Stimulated activated CD8-positive, alpha-beta memory T cell treated with anti-CD3 and anti-CD28 coated beads, Interleukin-7, amount 100 ng/mL, for 24 hours (primary cell): ENCODE measurements around the gene KCNMA1.

Experiments used
- DNase-seq: peaks from one replicate; pipeline ENCODE4 v3.0.0-alpha.2; 2020; ENCODE audit warnings: low read depth

KCNMA1 gene

GRCh38 chr10:77479586-77479985 is 158.0 kb downstream of the KCNMA1 start:
- no peak for DNase-seq

- no peak for DNase-seq
Measured at GRCh38 chr10:77478962-77479359, 158.6 kb downstream of the KCNMA1 start.

- DNase-seq, result no peak
Measured at GRCh38 chr10:77478247-77478961, 159.2 kb downstream of the KCNMA1 start.

GRCh38 chr10:77475522-77475921 is 162.1 kb downstream of the KCNMA1 start:
- no peak for DNase-seq

GRCh38 chr10:77474939-77475338 is 162.7 kb downstream of the KCNMA1 start:
- DNase-seq, result no peak

GRCh38 chr10:77474386-77474785 is 163.2 kb downstream of the KCNMA1 start:
- DNase-seq, result no peak

- DNase-seq, result no peak
Measured at GRCh38 chr10:77472146-77472545, 165.5 kb downstream of the KCNMA1 start.

GRCh38 chr10:77471069-77471536 is 166.5 kb downstream of the KCNMA1 start:
- no peak for DNase-seq

GRCh38 chr10:77467422-77467963 is 170.1 kb downstream of the KCNMA1 start:
- DNase-seq, result no peak

GRCh38 chr10:77463967-77464745 is 173.5 kb downstream of the KCNMA1 start:
- DNase-seq, result no peak

GRCh38 chr10:77463499-77463898 is 174.1 kb downstream of the KCNMA1 start:
- no peak for DNase-seq

- DNase-seq, result no peak
Measured at GRCh38 chr10:77461636-77462296, 175.8 kb downstream of the KCNMA1 start.

GRCh38 chr10:77459905-77460304 is 177.7 kb downstream of the KCNMA1 start:
- DNase-seq, result no peak

- no peak for DNase-seq
Measured at GRCh38 chr10:77458986-77459590, 178.5 kb downstream of the KCNMA1 start.

GRCh38 chr10:77457721-77458120 is 179.9 kb downstream of the KCNMA1 start:
- no peak for DNase-seq

GRCh38 chr10:77457266-77457665 is 180.3 kb downstream of the KCNMA1 start:
- no peak for DNase-seq

GRCh38 chr10:77456414-77456813 is 181.2 kb downstream of the KCNMA1 start:
- no peak for DNase-seq

GRCh38 chr10:77455561-77455960 is 182.0 kb downstream of the KCNMA1 start:
- no peak for DNase-seq

- DNase-seq, result no peak
Measured at GRCh38 chr10:77452952-77453564, 184.6 kb downstream of the KCNMA1 start.

GRCh38 chr10:77451886-77452285 is 185.7 kb downstream of the KCNMA1 start:
- no peak for DNase-seq

GRCh38 chr10:77448226-77448625 is 189.4 kb downstream of the KCNMA1 start:
- DNase-seq, result no peak

GRCh38 chr10:77446700-77447099 is 190.9 kb downstream of the KCNMA1 start:
- no peak for DNase-seq
